Left lung (tissue), 10 donors: ENCODE data around the gene MYO5A. TPM values are rescaled to one million over a fixed set of nuclear protein-coding genes. Genes with fewer than 3 reads are reported as not detected.

ENCODE experiments used
- ATAC-seq: fragments of 200-7000 bp; cut with Tn5 transposase; one replicate; pipeline ENCODE4 v1.9.1; 2020; ENCODE audit warnings: moderate library complexity
- DNase-seq, 4 donors: peaks; one replicate each; pipeline ENCODE4 v3.0.0-alpha.2; 2013 to 2020
- H3K27ac ChIP-seq, 2 donors: fragments of 200-600 bp; sonication (generic) in 1 of 2; one replicate each; pipeline versions ENCODE4 v1.5.0 to v1.8.0; 2020 to 2021
- H3K27me3 ChIP-seq, 2 donors: fragments of 200-600 bp; sonication (generic) in 1 of 2; one replicate each; pipeline versions ENCODE4 v1.5.0 to v1.8.0; 2020 to 2021
- H3K36me3 ChIP-seq, 2 donors: fragments of 200-600 bp; sonication (generic) in 1 of 2; one replicate each; pipeline versions ENCODE4 v1.5.0 to v1.8.0; 2020 to 2021
- H3K4me1 ChIP-seq, 2 donors: fragments of 200-600 bp; one replicate each; pipeline ENCODE4 v1.8.0; 2021
- H3K4me3 ChIP-seq, 2 donors: fragments of 200-600 bp; sonication (generic) in 1 of 2; one replicate each; pipeline versions ENCODE4 v1.5.0 to v1.8.0; 2020 to 2021; ENCODE audit warnings: mild to moderate bottlenecking in 1 of 2
- H3K9me3 ChIP-seq, 2 donors: fragments of 200-600 bp; sonication (generic) in 1 of 2; one replicate each; pipeline versions ENCODE4 v1.5.0 to v1.8.0; 2020 to 2021
- intact Hi-C, 2 donors: fragments of 100-400 bp; cut with DNase I; formaldehyde crosslinking; loops; one replicate each; pipeline versions ENCODE4 v1.11.2 to v1.14.2; 2022
- polyA plus RNA-seq, 6 donors: library from polyadenylated mRNA; unstranded; fragments of 120-200 nt; gene quantifications; one replicate each; pipeline ENCODE4 v1.2.1, GENCODE V29; 2013; ENCODE audit not compliant: insufficient read length in 6 of 6
- total RNA-seq, 2 donors: library from RNA; stranded (reverse); fragmentation: NEBNext Ultra II Directional; extraction: Animal tissue kit (Norgen Biotek cat#: 25700); gene quantifications; one replicate each; pipeline ENCODE4 v1.2.1, GENCODE V29; 2021
- TF ChIP-seq, protein P1 (sequence below), 2 donors: fragments of 200-600 bp; sonication (generic) in 1 of 2; IDR thresholded peaks; one replicate each; pipeline versions ENCODE4 v1.5.0 to v1.8.0; 2021; ENCODE audit warnings: antibody characterized with exemption in 2 of 2
- donor health status: DM: no; HTN: yes; CAD: no.
- donor health status: DM: no; HTN: no; CAD: no.

Gene MYO5A
- total and polyA plus RNA-seq, 8 donors = 21.8 to 46.3 (median 34.3) TPM

DNA sequence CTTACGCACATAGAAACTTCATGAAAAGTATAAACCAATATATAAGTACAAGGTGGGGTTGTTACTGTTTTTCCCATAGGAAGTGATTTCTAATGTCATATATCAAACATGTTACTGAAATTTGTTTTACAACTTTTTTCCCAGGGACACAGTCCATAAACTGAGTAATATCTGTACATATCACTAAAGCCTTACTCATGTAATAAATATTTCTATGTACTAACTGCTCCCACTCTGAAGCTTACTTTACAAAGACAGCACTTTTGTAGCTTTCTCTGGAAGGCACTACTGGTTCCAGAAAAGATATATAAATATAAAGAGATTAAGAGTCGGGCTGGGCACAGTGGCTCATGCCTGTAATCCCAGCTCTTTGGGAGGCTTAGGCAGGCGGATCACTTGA is 91.7 kb downstream of the MYO5A start:
- Histone ChIP-seq H3K27ac (no peak overlapping the region), H3K36me3 (no peaks in the 10 kb centered on the region), H3K9me3 (no peaks in the 10 kb centered on the region), H3K4me3 (no peak overlapping the region), H3K27me3 (no peaks in the 10 kb centered on the region), H3K4me1 (peaks cover 0 to 34% of the 10 kb centered on the region in 2 donors)
- no peak for ATAC-seq
- intact Hi-C loops = no loop called here
- TF ChIP-seq, protein P1, sequence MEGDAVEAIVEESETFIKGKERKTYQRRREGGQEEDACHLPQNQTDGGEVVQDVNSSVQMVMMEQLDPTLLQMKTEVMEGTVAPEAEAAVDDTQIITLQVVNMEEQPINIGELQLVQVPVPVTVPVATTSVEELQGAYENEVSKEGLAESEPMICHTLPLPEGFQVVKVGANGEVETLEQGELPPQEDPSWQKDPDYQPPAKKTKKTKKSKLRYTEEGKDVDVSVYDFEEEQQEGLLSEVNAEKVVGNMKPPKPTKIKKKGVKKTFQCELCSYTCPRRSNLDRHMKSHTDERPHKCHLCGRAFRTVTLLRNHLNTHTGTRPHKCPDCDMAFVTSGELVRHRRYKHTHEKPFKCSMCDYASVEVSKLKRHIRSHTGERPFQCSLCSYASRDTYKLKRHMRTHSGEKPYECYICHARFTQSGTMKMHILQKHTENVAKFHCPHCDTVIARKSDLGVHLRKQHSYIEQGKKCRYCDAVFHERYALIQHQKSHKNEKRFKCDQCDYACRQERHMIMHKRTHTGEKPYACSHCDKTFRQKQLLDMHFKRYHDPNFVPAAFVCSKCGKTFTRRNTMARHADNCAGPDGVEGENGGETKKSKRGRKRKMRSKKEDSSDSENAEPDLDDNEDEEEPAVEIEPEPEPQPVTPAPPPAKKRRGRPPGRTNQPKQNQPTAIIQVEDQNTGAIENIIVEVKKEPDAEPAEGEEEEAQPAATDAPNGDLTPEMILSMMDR (IDR thresholded peaks at IDR 0.05) = no peak
- no peak for DNase-seq

DNA sequence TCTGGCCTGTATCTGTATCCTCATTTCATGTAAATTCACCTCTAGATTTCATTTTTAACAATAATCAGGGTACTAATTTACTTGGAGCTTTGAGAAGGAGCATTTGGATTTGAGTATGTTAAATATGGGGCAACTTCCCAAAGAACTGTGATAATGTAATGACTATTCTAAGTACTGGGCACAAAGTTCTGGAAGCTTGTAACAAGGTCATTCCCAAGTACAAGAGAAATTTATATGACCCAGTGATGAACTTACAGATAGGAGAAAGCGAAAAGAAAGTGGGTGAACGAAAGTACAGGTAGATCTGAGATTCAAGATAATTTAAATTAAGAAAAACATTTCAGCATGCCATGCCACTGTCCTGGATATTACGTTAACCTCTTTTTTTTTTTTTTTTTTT is 93.8 kb downstream of the MYO5A start:
- Histone ChIP-seq H3K4me3 (no peak overlapping the region), H3K4me1 (peaks cover 0 to 21% of the 10 kb centered on the region in 2 donors), H3K27ac (no peak overlapping the region), H3K27me3 (no peaks in the 10 kb centered on the region), H3K9me3 (no peaks in the 10 kb centered on the region), H3K36me3 (no peaks in the 10 kb centered on the region)
- ATAC-seq (no peak), DNase-seq (no peak)
- TF ChIP-seq, protein P1 (IDR thresholded peaks at IDR 0.05) = no peak
- intact Hi-C loops = no loop called here

DNA sequence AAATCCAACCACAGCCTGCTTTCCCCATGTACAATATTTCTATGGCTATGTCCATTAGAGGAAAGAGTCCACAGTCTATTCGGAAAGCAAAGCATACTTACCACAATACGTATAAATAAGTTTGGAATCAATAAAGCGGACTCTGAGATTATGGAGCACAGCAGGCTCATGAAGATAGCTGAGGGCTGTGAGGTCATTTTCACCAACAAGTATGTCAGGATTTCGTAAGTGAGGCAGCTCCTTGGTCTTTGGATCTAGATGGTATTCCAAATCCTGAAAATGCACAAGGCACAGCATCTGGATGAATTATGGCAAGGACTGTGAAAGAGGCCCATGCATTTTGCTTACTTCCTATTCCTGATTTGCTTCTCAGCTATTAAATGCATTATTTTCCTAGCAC is 100.4 kb downstream of the MYO5A start:
- TF ChIP-seq, protein P1 (IDR thresholded peaks at IDR 0.05) = no peak
- ATAC-seq (no peak), DNase-seq (no peak)
- Histone ChIP-seq H3K4me1 (no peaks in the 10 kb centered on the region), H3K36me3 (no peaks in the 10 kb centered on the region), H3K27ac (no peak overlapping the region), H3K27me3 (no peaks in the 10 kb centered on the region), H3K9me3 (no peaks in the 10 kb centered on the region), H3K4me3 (no peak overlapping the region)
- intact Hi-C loops = no loop called here

DNA sequence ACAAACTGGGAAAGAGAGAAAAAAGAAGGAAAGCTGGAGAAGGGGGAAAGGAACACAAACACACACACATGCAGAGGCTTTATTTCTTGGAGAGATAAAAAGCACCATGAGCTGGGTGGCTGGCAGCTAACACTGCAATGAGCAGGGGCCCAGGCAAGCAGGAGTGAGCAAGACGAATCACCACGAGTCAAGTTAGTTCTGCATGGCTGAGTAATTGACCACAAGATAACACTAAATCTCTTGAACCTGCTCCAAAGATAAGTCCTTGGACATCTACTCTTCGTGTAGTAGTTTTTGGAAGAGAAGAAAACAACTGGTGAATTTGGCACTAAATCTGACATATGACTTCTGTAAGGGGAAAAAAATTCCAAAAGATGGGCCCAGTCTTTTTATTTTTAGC is 100.9 kb downstream of the MYO5A start:
- TF ChIP-seq, protein P1 (IDR thresholded peaks at IDR 0.05) = no peak
- intact Hi-C loops = no loop called here
- DNase-seq (peak in 1 of 4 donors; percentile 4), ATAC-seq (peak; percentile 42)
- no peak overlapping the region for H3K27ac ChIP-seq
- no peaks in the 10 kb centered on the region for H3K27me3 ChIP-seq
- H3K9me3 ChIP-seq = no peaks in the 10 kb centered on the region
- peaks cover 0 to 2% of the 10 kb centered on the region in 2 donors for H3K36me3 ChIP-seq
- H3K4me1 ChIP-seq = no peaks in the 10 kb centered on the region
- no peak overlapping the region for H3K4me3 ChIP-seq

DNA sequence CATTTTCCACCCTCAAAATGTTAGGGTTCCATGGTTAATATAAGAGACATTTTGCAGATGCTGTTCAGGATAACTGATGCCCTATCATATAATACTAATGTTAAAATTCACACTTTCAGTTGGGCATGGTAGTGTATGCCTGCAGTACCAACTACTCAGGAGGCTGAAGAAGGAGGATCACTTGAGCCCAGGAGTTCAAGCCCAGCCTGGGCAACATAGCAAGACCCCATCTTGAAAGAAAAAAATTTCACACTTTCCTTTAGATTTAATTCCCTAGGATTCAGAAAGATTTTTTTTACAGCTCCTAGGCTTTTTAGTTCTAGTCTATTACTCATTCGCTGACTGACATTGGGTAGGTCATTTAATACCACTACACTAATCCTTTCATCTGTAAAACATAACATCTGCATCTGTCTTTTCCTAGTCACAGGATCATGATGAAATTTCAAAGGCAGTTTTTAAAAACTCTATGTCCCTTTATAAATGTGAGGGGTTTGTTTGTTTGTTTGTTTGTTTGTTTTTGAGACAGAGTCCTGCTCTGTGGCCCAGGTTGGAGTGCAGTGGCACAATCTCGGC is 103.7 kb downstream of the MYO5A start:
- no peak overlapping the region for H3K27ac ChIP-seq
- no peaks in the 10 kb centered on the region for H3K9me3 ChIP-seq
- H3K36me3 ChIP-seq = peaks cover 0 to 4% of the 10 kb centered on the region in 2 donors
- ATAC-seq (no peak), DNase-seq (no peak)
- no peaks in the 10 kb centered on the region for H3K27me3 ChIP-seq
- H3K4me1 ChIP-seq = no peaks in the 10 kb centered on the region
- TF ChIP-seq, protein P1 (IDR thresholded peaks at IDR 0.05) = no peak
- H3K4me3 ChIP-seq = no peak overlapping the region
- intact Hi-C loops = no loop called here
